Sigmoid colon (tissue), 7 donors: ENCODE data around the gene FAM107A. TPM values are rescaled to one million over a fixed set of nuclear protein-coding genes. Genes with fewer than 3 reads are reported as not detected.
A peak's percentile ranks its signal among the peaks of the same experiment; 100 is the strongest.

Experiments used
- DNase-seq: peaks from one replicate; pipeline ENCODE4 v3.0.0-alpha.2; 2019
- H3K27ac ChIP-seq, 4 donors: fragments of 200-600 bp; sonication (generic); one replicate each; pipeline ENCODE4 v1.5.1; 2016 to 2019; ENCODE audit warnings: mild to moderate bottlenecking in 1 of 4
- H3K27me3 ChIP-seq, 3 donors: fragments of 200-600 bp; sonication (generic); one replicate each; pipeline ENCODE4 v1.5.1; 2019; ENCODE audit warnings: mild to moderate bottlenecking in 1 of 3
- H3K36me3 ChIP-seq, 4 donors: fragments of 200-600 bp; sonication (generic); one replicate each; pipeline ENCODE4 v1.5.1; 2016 to 2019
- H3K4me1 ChIP-seq, 4 donors: fragments of 200-600 bp; sonication (generic); one replicate each; pipeline ENCODE4 v1.5.1; 2017 to 2019
- H3K4me3 ChIP-seq, 4 donors: fragments of 200-600 bp; sonication (generic); one replicate each; pipeline ENCODE4 v1.5.1; 2017 to 2019; ENCODE audit warnings: mild to moderate bottlenecking in 2 of 4, moderate library complexity in 1 of 4
- H3K9me3 ChIP-seq, 4 donors: fragments of 200-600 bp in 3 of 4; sonication (generic) in 3 of 4; one replicate each; pipeline versions ENCODE4 v1.5.1 to v1.6.1; 2013 to 2019
- CTCF ChIP-seq, 4 experiments: fragments of 450-650 bp in 3 of 4; fragments of 200-600 bp in 1 of 4; IDR thresholded peaks; one replicate each; pipeline ENCODE4 v1.5.1; 2016 to 2019; ENCODE audit warnings: antibody characterized with exemption in 4 of 4, mild to moderate bottlenecking in 3 of 4, moderate library complexity in 2 of 4
- EP300 ChIP-seq, 4 donors: sonication (generic); formaldehyde crosslinking; IDR thresholded peaks; one replicate each; pipeline ENCODE4 v1.6.1; 2017; ENCODE audit warnings: antibody characterized with exemption in 4 of 4
- POLR2A ChIP-seq, 2 donors: fragments of 450-650 bp; IDR thresholded peaks; one replicate each; pipeline ENCODE4 v1.6.1; 2016; ENCODE audit warnings: antibody characterized with exemption in 2 of 2, mild to moderate bottlenecking in 2 of 2, moderate library complexity in 2 of 2
- POLR2AphosphoS5 ChIP-seq, 4 donors: sonication (generic); formaldehyde crosslinking; IDR thresholded peaks; one replicate each; pipeline ENCODE4 v1.6.1; 2017; ENCODE audit warnings: antibody characterized with exemption in 4 of 4
- WGBS, 2 donors: extraction: QIAGEN DNeasy Blood & Tissue Kit; methylation state at CpG; one replicate each; pipeline ENCODE4 v1.1.7; 2013; 5-methylcytosine and 5-hydroxymethylcytosine counted together
- intact Hi-C: fragments of 100-400 bp; cut with DNase I; formaldehyde crosslinking; loops from one replicate; pipeline ENCODE4 v1.15.1; 2023
- polyA plus RNA-seq, 3 donors: library from polyadenylated mRNA; stranded (reverse); fragments of 200-250 nt; gene quantifications; one replicate each; pipeline ENCODE4 v1.2.3, GENCODE V29; 2013
- total RNA-seq, 4 donors: library from RNA; depleted of rRNA; stranded (reverse); fragments of >200 nt; gene quantifications; one replicate each; pipeline ENCODE4 v1.1.0, GENCODE V29; 2016
- donor health status: healthy with polysubstance abuse.
- donor health status: Bipolar disorder and iron deficiency.
- donor health status: healthy.

FAM107A gene
- total and polyA plus RNA-seq, 7 donors: 10.9 to 56.7 (median 32.7) TPM

DNA sequence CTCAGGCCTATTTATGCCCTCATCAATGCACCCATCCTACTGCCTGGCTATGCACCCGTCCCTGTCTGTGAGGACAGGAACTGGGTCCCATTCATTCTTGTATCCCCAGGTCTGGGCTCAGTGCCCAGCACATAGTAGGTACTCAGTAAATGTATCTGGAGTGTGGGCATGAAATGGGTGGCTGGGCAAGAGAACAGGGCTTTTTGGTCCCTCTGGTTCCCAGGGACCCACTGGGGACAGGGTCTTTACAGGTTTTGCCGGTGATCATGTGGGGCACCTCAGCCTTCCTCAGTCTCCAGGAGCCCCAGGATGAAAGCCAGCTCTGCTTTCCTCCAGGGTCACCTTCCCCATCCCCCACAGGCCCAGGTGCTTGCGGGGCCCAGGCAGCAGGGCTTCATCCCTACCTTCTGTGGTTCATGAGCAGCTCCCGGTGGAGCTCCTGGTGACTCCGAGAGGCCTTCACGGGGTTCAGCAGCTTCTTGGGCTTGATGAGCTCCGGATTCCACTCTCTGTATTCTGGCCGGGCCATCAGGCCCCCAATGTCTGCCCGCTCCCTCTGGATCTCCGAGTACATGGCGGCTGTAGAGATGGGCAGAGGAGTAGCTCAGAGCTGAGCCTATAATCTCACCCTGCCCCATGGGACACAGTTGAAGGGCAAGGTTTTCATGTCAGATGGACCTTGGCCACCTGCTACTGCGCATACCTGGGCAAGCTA, 7.7 kb downstream of the FAM107A start:
- intact Hi-C loops: no loop called here
- Histone ChIP-seq H3K4me1 (peaks cover 0 to 7% (median 0%) of the 10 kb centered on the region in 4 donors), H3K27ac (no peak overlapping the region), H3K36me3 (no peaks in the 10 kb centered on the region), H3K27me3 (no peaks in the 10 kb centered on the region), H3K4me3 (no peak overlapping the region), H3K9me3 (no peaks in the 10 kb centered on the region)
- peak; percentile 48 for DNase-seq
- TF ChIP-seq EP300 (IDR thresholded peaks at IDR 0.05): no peak
- 93 to 94% methylated on average over 12 of the region's 12 CpGs for WGBS, 2 donors

- TF ChIP-seq CTCF (IDR thresholded peaks at IDR 0.05) (peak; percentile 65 to 94 (median 89)), POLR2AphosphoS5 (IDR thresholded peaks at IDR 0.05) (no peak), POLR2A (IDR thresholded peaks at IDR 0.05) (no peak)
- H3K27ac ChIP-seq: no peak overlapping the region
- no peaks in the 10 kb centered on the region for H3K9me3 ChIP-seq
- 26 to 32% methylated on average over 17 of the region's 17 CpGs for WGBS, 2 donors
- H3K36me3 ChIP-seq: no peaks in the 10 kb centered on the region
- intact Hi-C loops: loop anchor here (1.0 kb wide), 1 partner anchor 62 kb away; no protein-coding TSS in a partner anchor
- peak; percentile 85 for DNase-seq
- no peaks in the 10 kb centered on the region for H3K27me3 ChIP-seq
- H3K4me1 ChIP-seq: peaks cover 0 to 9% (median 0%) of the 10 kb centered on the region in 4 donors
- no peak overlapping the region for H3K4me3 ChIP-seq
Observed at GRCh38 chr3:58568572-58569286, 8.5 kb downstream of the FAM107A start.

DNA sequence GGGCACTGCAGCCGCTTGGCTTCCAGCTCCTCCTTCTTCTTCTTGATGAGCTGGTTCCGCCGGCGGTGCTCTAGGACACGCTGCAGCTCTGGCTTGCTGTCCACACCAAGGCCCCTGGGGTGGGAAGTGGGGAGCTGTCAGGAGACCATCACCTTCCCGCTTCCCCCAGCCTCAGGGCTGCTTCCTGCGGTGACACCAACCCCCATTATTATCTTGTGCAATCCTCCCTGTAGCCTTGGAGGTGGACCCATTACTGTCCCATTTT, 10.0 kb downstream of the FAM107A start:
- peak; percentile 41 for DNase-seq
- Histone ChIP-seq H3K9me3 (no peaks in the 10 kb centered on the region), H3K27ac (no peak overlapping the region), H3K4me1 (peaks cover 0 to 9% (median 0%) of the 10 kb centered on the region in 4 donors), H3K4me3 (no peak overlapping the region), H3K36me3 (no peaks in the 10 kb centered on the region), H3K27me3 (no peaks in the 10 kb centered on the region)
- 92 to 93% methylated on average over 7 of the region's 7 CpGs for WGBS, 2 donors
- TF ChIP-seq CTCF (IDR thresholded peaks at IDR 0.05) (no peak), EP300 (IDR thresholded peaks at IDR 0.05) (no peak), POLR2AphosphoS5 (IDR thresholded peaks at IDR 0.05) (no peak), POLR2A (IDR thresholded peaks at IDR 0.05) (no peak)
- intact Hi-C loops: no loop called here

DNA sequence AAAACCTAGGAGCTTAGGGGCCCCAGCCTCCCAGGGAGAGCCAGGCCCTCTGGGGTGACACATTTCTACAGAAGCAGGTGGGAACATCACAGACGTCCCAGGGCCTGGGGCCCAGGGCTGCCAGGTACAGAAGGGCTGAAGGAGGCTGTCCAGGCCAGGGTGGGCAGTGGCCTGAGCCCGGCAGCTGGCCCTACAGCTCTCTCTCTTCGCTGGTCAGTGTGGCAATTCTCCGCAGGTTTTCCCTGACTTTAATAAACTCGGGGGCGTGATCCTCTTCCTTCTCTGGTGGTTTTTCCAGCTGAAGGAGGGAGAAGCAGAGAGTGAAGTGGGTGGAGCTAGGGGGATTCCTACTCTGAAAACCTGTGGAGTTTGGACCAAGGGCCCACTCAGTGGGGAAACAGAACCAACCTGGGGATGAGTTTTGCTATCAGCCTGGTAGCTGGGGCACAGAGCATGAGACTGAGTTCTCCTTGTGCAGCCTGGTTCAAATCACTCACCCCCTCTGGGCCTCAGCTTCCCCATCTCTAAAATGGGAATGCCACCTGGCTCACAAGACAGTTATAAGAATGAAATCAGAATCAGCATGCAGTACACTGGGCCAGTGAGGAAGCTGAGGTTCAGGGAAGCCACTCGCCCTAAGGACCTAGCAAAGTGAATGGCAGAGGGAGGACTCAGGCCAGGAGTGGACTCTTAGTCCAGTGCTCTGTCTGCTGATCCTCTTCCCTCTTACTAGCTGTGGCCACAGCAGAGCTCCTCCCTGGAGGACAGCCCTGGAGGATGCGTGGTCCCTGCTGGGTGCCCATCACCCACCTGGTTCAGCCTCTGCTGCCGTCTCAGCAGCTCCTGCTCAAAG, 10.6 kb downstream of the FAM107A start:
- 65 to 79% methylated on average over 9 of the region's 9 CpGs for WGBS, 2 donors
- no peak for TF ChIP-seq EP300 (IDR thresholded peaks at IDR 0.05)
- TF ChIP-seq POLR2A (IDR thresholded peaks at IDR 0.05): no peak
- no peak for TF ChIP-seq POLR2AphosphoS5 (IDR thresholded peaks at IDR 0.05)
- TF ChIP-seq CTCF (IDR thresholded peaks at IDR 0.05): no peak
- intact Hi-C loops: no loop called here
- Histone ChIP-seq H3K27ac (no peak overlapping the region), H3K4me1 (peaks cover 0 to 9% (median 0%) of the 10 kb centered on the region in 4 donors), H3K9me3 (no peaks in the 10 kb centered on the region), H3K36me3 (no peaks in the 10 kb centered on the region), H3K4me3 (no peak overlapping the region), H3K27me3 (no peaks in the 10 kb centered on the region)
- no peak for DNase-seq
